Measurements from ENCODE around the gene SLC30A10.
"Not testable (repeated sequence)": the region's sequence is repeated elsewhere in the genome, so short reads cannot be mapped to it uniquely, and the experiment has no call there.

The SLC30A10 gene

DNA sequence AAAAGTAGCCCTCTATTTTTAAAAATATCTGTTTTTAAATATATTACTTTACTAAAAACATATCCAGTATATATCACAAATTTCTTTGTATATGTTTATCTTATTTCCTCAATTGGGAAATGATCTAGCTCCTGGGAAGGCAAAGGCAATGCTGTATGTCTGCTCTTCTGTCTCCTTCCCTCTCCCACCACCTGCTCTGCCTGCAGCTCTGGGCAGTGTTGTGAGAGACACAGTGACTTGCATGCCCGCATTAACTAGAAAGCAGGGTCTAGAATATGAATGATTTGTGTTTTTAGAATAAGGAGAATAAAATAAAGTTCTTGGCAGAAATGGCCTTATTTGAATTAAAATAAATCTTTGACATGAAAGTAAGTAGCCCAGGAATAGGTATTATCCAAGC is 11.1 kb downstream of the SLC30A10 start:
- no peaks in the 10 kb centered on the region for H3K27me3 ChIP-seq (ENCODE audit: insufficient read depth, low read length)

GRCh38 chr1:219916257-219916656 is 12.1 kb downstream of the SLC30A10 start:
- Histone ChIP-seq H3K27me3 (ENCODE audit: insufficient read depth, low read length) (no peaks in the 10 kb centered on the region), H3K4me3 (ENCODE audit: low read length) (no peak overlapping the region), H3K36me3 (ENCODE audit: insufficient read depth, low read length) (no peaks in the 10 kb centered on the region), H3K4me1 (ENCODE audit: insufficient read depth, low read length) (no peaks in the 10 kb centered on the region), H3K9me3 (ENCODE audit: low read length) (no peaks in the 10 kb centered on the region), H2AFZ (ENCODE audit: low read depth, low read length) (no peak overlapping the region)

More for the DNA sequence above, 11.1 kb downstream of the SLC30A10 start:
- no peaks in the 10 kb centered on the region for H3K9me3 ChIP-seq (ENCODE audit: low read length)
- no peak overlapping the region for H2AFZ ChIP-seq (ENCODE audit: low read depth, low read length)
- no peaks in the 10 kb centered on the region for H3K4me1 ChIP-seq (ENCODE audit: insufficient read depth, low read length)
- no peaks in the 10 kb centered on the region for H3K36me3 ChIP-seq (ENCODE audit: insufficient read depth, low read length)
- no peak overlapping the region for H3K4me3 ChIP-seq (ENCODE audit: low read length)

DNA sequence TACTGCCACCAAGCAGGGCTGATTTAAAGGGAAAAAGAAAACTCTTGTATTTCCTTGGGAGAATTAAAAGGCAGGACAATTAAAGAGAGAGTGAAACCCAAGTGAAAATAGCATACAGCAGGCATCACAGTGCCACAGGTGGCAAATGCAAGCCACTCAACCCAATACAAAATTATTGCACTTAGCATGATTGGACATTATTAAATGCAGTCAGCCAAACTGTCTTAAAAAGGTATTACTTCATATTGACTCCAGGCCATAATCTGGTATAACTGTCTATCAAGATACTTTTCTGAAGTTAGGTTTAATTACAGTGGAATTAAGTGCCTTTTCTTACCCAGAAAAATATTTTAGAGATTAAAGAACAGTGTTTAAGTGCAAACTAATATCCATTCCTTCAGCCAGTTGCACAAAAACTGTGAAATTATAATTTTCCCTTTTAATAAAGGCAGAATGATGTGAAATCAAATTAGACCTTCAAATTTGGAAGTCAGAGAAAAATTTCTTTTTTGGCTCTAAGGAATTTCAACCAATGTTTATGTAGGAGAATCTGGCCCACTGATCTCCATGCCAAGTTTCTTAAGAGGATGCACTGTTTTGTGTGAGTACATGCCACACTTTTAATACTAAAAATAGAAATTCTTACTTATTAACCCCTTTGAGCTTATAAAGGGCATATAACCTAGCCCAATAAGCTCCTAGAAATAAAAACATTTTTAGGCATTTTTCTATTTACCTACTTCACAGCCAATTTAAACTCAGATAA is 15.2 kb downstream of the SLC30A10 start:
- Histone ChIP-seq H3K4me3 (ENCODE audit: low read length) (no peak overlapping the region), H3K4me1 (ENCODE audit: insufficient read depth, low read length) (no peaks in the 10 kb centered on the region), H3K27me3 (ENCODE audit: insufficient read depth, low read length) (no peaks in the 10 kb centered on the region), H3K36me3 (ENCODE audit: insufficient read depth, low read length) (no peaks in the 10 kb centered on the region), H3K9me3 (ENCODE audit: low read length) (no peaks in the 10 kb centered on the region), H2AFZ (ENCODE audit: low read depth, low read length) (no peak overlapping the region)

GRCh38 chr1:219910716-219911115 is 17.6 kb downstream of the SLC30A10 start:
- Histone ChIP-seq H3K27me3 (ENCODE audit: insufficient read depth, low read length) (no peaks in the 10 kb centered on the region), H3K36me3 (ENCODE audit: insufficient read depth, low read length) (no peaks in the 10 kb centered on the region), H3K4me3 (ENCODE audit: low read length) (no peak overlapping the region), H3K9me3 (ENCODE audit: low read length) (no peaks in the 10 kb centered on the region), H3K4me1 (ENCODE audit: insufficient read depth, low read length) (no peaks in the 10 kb centered on the region), H2AFZ (ENCODE audit: low read depth, low read length) (no peak overlapping the region)

GRCh38 chr1:219909476-219909875 is 18.9 kb downstream of the SLC30A10 start:
- no peaks in the 10 kb centered on the region for H3K36me3 ChIP-seq (ENCODE audit: insufficient read depth, low read length)
- no peaks in the 10 kb centered on the region for H3K9me3 ChIP-seq (ENCODE audit: low read length)
- no peaks in the 10 kb centered on the region for H3K4me1 ChIP-seq (ENCODE audit: insufficient read depth, low read length)
- no peaks in the 10 kb centered on the region for H3K27me3 ChIP-seq (ENCODE audit: insufficient read depth, low read length)
- H2AFZ ChIP-seq (ENCODE audit: low read depth, low read length) = no peak overlapping the region
- H3K4me3 ChIP-seq (ENCODE audit: low read length) = no peak overlapping the region

DNA sequence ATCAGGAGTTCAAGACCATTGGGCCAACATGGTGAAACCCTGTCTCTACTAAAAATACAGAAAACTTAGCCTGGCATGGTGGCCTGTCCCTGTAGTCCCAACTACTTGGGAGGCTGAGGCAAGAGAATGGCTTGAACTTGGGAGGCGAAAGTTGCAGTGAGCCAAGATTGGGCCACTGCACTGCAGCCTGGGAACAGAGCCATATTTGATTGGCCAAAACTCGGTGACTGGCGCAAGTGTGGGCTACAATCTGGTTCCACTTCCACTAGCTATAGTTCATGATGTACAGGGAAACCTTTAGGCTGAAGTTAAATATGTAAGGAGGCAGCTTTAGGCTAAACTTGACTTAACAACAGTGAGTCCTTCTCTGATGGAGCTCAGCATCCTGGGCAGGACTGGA is 20.2 kb downstream of the SLC30A10 start:
- Histone ChIP-seq H3K4me1 (ENCODE audit: insufficient read depth, low read length) (no peaks in the 10 kb centered on the region), H3K4me3 (ENCODE audit: low read length) (no peak overlapping the region), H3K9me3 (ENCODE audit: low read length) (no peaks in the 10 kb centered on the region), H3K36me3 (ENCODE audit: insufficient read depth, low read length) (no peaks in the 10 kb centered on the region), H2AFZ (ENCODE audit: low read depth, low read length) (no peak overlapping the region), H3K27me3 (ENCODE audit: insufficient read depth, low read length) (no peaks in the 10 kb centered on the region)

- no peaks in the 10 kb centered on the region for H3K9me3 ChIP-seq (ENCODE audit: low read length)
- no peaks in the 10 kb centered on the region for H3K4me1 ChIP-seq (ENCODE audit: insufficient read depth, low read length)
- no peaks in the 10 kb centered on the region for H3K27me3 ChIP-seq (ENCODE audit: insufficient read depth, low read length)
- no peak overlapping the region for H2AFZ ChIP-seq (ENCODE audit: low read depth, low read length)
- H3K36me3 ChIP-seq (ENCODE audit: insufficient read depth, low read length) = no peaks in the 10 kb centered on the region
- no peak overlapping the region for H3K4me3 ChIP-seq (ENCODE audit: low read length)
These were observed 20.6 kb downstream of the SLC30A10 start for GRCh38 chr1:219907772-219908070.

- no peaks in the 10 kb centered on the region for H3K36me3 ChIP-seq (ENCODE audit: insufficient read depth, low read length)
- no peaks in the 10 kb centered on the region for H3K27me3 ChIP-seq (ENCODE audit: insufficient read depth, low read length)
- H2AFZ ChIP-seq (ENCODE audit: low read depth, low read length) = no peak overlapping the region
- no peak overlapping the region for H3K4me3 ChIP-seq (ENCODE audit: low read length)
- no peaks in the 10 kb centered on the region for H3K4me1 ChIP-seq (ENCODE audit: insufficient read depth, low read length)
- H3K9me3 ChIP-seq (ENCODE audit: low read length) = no peaks in the 10 kb centered on the region
These were observed 21.2 kb downstream of the SLC30A10 start for GRCh38 chr1:219906924-219907771.

GRCh38 chr1:219906565-219906923 is 21.8 kb downstream of the SLC30A10 start:
- H3K4me3 ChIP-seq (ENCODE audit: low read length); H2AFZ ChIP-seq (ENCODE audit: low read depth, low read length); H3K36me3 ChIP-seq (ENCODE audit: insufficient read depth, low read length); H3K9me3 ChIP-seq (ENCODE audit: low read length); H3K4me1 ChIP-seq (ENCODE audit: insufficient read depth, low read length); H3K27me3 ChIP-seq (ENCODE audit: insufficient read depth, low read length): not testable (repeated sequence)

- Histone ChIP-seq H3K4me1 (ENCODE audit: insufficient read depth, low read length) (no peaks in the 10 kb centered on the region), H3K9me3 (ENCODE audit: low read length) (no peaks in the 10 kb centered on the region), H2AFZ (ENCODE audit: low read depth, low read length) (no peak overlapping the region), H3K27me3 (ENCODE audit: insufficient read depth, low read length) (no peaks in the 10 kb centered on the region), H3K4me3 (ENCODE audit: low read length) (no peak overlapping the region), H3K36me3 (ENCODE audit: insufficient read depth, low read length) (no peaks in the 10 kb centered on the region)
These were observed 22.8 kb downstream of the SLC30A10 start for GRCh38 chr1:219905524-219905923.

DNA sequence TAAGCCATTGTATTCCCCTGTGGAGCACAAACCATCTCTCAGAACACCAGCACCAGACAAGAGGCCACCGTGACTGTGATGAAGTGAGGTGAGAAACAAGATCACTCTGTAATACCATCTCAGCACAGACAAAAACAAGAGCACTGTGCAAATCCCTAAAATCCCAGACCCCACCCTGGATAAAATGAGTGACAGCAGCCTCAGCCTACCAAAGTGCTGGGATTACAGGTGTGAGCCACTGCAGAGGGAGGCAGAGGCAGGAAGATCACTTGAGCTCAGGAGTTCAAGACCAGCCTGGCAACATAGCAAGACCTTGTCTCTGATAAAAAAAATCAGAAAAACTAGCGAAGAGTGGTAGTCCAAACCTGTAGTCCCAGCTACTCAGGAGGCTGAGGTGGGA is 23.4 kb downstream of the SLC30A10 start:
- no peak overlapping the region for H2AFZ ChIP-seq (ENCODE audit: low read depth, low read length)
- H3K36me3 ChIP-seq (ENCODE audit: insufficient read depth, low read length) = no peaks in the 10 kb centered on the region
- H3K4me3 ChIP-seq (ENCODE audit: low read length) = no peak overlapping the region
- H3K4me1 ChIP-seq (ENCODE audit: insufficient read depth, low read length) = no peaks in the 10 kb centered on the region
- H3K27me3 ChIP-seq (ENCODE audit: insufficient read depth, low read length) = no peaks in the 10 kb centered on the region
- H3K9me3 ChIP-seq (ENCODE audit: low read length) = no peaks in the 10 kb centered on the region

- H3K9me3 ChIP-seq (ENCODE audit: low read length) = no peaks in the 10 kb centered on the region
These were observed 24.9 kb downstream of the SLC30A10 start for GRCh38 chr1:219903353-219903871.

GRCh38 chr1:219902951-219903350 is 25.4 kb downstream of the SLC30A10 start:
- H3K4me3 ChIP-seq (ENCODE audit: low read length) = no peak overlapping the region
- H3K27me3 ChIP-seq (ENCODE audit: insufficient read depth, low read length) = no peaks in the 10 kb centered on the region
- H3K4me1 ChIP-seq (ENCODE audit: insufficient read depth, low read length) = no peaks in the 10 kb centered on the region
- no peak overlapping the region for H2AFZ ChIP-seq (ENCODE audit: low read depth, low read length)
- no peaks in the 10 kb centered on the region for H3K9me3 ChIP-seq (ENCODE audit: low read length)
- H3K36me3 ChIP-seq (ENCODE audit: insufficient read depth, low read length) = no peaks in the 10 kb centered on the region

More at GRCh38 chr1:219903353-219903871, 24.9 kb downstream of the SLC30A10 start:
- no peak overlapping the region for H2AFZ ChIP-seq (ENCODE audit: low read depth, low read length)
- H3K36me3 ChIP-seq (ENCODE audit: insufficient read depth, low read length) = no peaks in the 10 kb centered on the region
- H3K4me1 ChIP-seq (ENCODE audit: insufficient read depth, low read length) = no peaks in the 10 kb centered on the region
- H3K4me3 ChIP-seq (ENCODE audit: low read length) = no peak overlapping the region
- no peaks in the 10 kb centered on the region for H3K27me3 ChIP-seq (ENCODE audit: insufficient read depth, low read length)
